Measurements from ENCODE around the gene BCL2L12.
"Not testable (repeated sequence)": the region's sequence is repeated elsewhere in the genome, so short reads cannot be mapped to it uniquely, and the experiment has no call there.

The BCL2L12 gene

GRCh38 chr19:49665351-49666119 lies at the start of gene BCL2L12, which contains the start of gene IRF3:
Gene BCL2L12, plus strand, starts transcription at chr19:49665933. Its CDS starts 760 bp downstream, at chr19:49666693.
Gene IRF3, minus strand, starts transcription at chr19:49665857. Its CDS starts 1,019 bp downstream, at chr19:49664838.
- peak; percentile 97 for DNase-seq (ENCODE audit: low read depth)

- no peak for DNase-seq (ENCODE audit: low read depth)
These were observed 49.2 kb upstream of the BCL2L12 start for GRCh38 chr19:49616532-49616931.

DNA sequence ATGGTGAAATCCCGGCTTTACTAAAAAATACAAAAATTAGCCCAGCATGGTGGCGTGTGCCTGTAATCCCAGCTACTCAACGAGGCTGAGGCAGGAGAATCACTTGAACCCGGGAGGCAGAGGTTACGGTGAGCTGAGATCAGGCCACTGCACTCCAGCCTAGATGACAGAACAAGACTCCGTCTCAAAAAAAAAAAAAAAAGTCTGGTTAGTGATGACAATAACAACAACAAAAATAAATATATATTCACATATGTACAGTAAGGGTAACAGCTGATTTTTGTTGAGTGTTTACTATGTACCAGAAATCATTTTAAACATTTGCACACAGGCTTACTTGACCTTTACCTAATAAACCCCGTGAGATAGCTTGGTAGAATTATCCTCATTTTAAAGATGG lies 48.8 kb upstream of the BCL2L12 start:
- no peak for DNase-seq (ENCODE audit: low read depth)

DNA sequence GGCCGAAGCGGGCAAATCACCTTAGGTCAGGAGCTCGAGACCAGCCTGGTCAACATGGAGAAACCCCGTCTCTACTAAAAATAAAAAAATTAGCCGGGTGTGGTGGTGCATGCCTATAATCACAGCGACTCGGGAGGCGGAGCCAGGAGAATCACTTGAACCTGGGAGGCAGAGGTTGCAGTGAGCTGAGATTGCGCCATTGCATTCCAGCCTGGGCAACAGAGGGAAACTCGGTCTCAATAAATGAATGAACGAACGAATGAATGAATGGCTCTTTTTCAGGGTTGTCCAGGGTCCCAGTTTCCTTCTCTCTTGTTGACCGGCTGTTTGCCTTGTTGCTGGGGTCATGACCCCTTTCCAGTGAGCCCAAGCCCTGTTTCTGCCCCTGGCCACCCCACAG lies 47.9 kb upstream of the BCL2L12 start:
- not testable (repeated sequence) for DNase-seq (ENCODE audit: low read depth)

DNA sequence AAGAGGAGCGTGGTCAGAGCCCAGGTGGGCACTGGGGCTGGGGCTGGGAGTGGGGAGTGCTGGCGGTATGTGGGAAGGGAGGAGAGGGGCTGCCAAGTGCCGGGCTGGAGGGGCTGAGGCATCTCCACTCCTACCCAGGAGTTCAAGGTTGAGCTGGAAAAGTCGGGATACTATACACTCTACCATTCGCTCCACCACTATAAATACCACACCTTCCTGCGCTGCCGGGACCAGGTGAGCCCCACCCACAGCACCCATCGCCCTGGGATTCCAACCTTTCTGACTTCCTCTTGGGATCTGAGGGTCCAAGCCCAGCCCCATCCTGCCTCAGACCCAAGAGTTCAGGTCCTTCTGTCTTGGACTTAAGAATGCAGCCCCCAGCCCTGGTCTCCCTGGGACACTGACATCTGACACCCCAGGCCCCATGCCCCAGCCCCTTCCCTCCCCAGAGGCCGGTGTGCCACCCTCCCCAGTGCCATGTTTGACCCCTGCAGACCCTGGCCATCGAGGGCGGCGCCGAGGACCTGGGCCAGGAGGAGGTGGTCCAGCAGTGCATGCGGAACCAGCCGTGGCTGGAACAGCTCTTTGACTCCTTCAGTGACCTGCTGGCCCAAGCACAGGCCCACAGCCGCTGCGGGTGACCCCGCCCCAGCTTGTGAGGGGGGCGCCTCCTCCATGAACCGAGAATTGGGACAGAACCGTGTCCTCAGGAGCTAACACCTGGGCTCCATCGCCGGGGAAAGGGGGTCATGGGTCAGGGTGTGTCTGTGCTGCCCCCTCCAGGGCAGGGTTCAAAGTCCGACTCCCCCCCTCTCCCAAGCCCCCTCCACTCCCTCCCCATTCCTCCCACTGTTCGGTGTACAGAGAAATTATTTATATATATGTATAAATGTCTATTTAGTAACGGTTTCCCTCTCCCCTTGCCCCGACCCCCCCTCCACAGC lies 40.5 kb upstream of the BCL2L12 start:
- DNase-seq (ENCODE audit: low read depth) = no peak

DNA sequence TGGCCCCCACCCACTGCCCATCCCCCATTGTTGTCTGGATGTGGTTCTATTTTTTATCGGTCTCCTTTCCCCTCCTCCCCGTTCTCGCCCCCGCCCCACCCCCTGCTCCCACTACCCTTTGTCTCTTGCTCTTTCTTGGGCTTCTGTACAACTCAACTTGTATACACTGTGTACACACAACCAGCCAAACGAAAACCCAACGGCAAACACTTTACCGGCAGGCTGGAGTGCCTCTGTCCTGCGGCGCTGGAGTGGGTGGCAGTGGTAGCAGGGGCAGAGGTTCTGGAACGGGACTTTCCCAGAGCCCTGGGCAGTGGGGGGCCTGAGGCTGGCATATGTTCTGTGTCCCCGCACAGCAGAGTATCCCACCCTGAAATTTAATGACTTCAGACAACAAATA lies 39.5 kb upstream of the BCL2L12 start:
- no peak for DNase-seq (ENCODE audit: low read depth)

- DNase-seq (ENCODE audit: low read depth) = no peak
These were observed 36.1 kb upstream of the BCL2L12 start for GRCh38 chr19:49629659-49630058.

GRCh38 chr19:49631014-49631588 lies 34.6 kb upstream of the BCL2L12 start:
- no peak for DNase-seq (ENCODE audit: low read depth)

GRCh38 chr19:49631610-49632192 lies 34.0 kb upstream of the BCL2L12 start:
- no peak for DNase-seq (ENCODE audit: low read depth)

GRCh38 chr19:49632576-49632975 lies 33.2 kb upstream of the BCL2L12 start:
- no peak for DNase-seq (ENCODE audit: low read depth)

DNA sequence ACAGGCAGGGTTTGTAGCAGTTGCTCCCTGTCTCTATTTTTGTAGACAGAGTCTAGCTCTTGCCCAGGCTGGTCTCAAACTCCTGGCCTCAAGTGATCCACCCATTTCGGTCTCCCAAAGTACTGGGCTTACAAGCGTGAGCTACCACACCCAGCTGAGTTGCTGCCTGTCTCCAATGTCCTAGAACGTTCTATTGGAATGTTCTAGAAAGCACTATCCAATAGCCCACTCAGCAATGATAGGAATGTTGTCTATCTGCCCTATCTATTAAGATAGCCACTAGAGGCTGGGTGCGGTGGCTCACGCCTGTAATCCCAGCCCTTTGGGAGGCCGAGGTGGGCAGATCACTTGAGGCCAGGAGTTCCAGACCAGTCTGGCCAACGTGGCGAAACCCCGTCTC lies 32.5 kb upstream of the BCL2L12 start:
- not testable (repeated sequence) for DNase-seq (ENCODE audit: low read depth)

GRCh38 chr19:49635530-49636232 lies 30.1 kb upstream of the BCL2L12 start:
- no peak for DNase-seq (ENCODE audit: low read depth)

DNA sequence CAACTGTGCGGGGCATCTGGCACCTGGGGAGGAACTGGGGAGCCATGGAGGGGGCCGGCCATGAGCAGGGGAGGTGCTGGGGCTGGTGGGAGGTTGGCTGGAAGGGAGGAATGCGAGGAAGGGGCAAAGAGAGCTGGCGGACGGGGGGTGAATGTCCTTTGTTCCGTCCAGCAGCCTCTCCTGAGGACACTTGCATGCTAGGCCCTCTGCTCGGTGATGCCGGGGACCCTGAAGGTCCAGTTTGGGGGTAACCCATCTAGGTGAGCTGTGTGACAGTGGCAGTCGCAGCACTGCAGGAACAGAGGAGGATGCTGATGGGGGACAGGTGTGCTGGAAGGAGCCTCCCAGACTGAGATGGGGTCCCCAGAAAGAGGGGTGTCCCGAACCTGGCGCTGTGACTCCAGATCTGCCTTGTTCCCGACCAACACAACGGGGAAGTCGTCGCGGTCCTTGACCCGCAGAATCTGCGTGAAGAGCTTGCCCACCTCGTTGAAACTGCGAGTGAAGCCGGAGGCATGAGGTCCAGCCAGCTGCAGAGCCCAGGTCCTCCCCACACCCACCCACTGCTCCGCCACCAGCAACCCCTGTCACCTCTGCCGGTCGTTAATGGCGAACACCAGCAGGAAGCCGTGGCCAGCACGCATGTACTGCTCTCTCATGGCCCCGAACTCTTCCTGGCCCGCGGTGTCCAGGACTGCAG lies 29.4 kb upstream of the BCL2L12 start:
- no peak for DNase-seq (ENCODE audit: low read depth)

- no peak for DNase-seq (ENCODE audit: low read depth)
These were observed 27.7 kb upstream of the BCL2L12 start for GRCh38 chr19:49637821-49638738.

DNA sequence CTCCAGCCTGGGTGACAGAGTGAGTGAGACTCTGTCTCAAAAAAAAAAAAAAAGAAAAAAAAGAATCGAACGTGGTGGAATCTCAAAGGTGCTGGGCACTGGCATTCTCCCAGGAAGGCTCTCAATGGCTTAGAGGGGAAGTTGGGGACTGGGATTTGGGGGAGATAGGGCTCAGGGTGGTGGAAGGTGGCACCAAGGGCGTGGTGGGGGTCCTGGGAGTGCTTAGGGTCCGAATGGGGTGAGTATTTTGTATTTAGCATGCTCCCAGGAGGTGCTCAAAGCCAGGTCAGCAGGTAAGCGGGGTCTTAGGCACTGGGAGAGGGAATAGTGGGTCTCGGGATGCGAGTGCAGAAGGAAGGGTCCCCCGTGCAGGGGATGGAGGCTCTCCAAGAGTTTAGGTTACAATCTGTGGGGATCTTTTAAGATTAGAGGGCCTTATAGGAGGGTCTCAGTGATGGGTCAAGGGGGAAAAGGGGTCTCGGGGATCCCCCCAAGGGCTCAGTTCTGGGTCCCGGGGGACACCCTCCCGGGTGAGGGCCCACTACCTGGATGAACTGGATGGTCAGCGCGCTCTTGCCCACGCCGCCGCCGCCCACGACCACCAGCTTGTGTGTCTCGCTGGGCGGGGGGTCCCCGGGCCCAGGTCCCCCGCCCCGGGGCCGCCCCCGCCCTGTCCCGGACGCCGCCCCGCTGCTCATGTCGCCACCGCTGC lies 26.2 kb upstream of the BCL2L12 start:
- DNase-seq (ENCODE audit: low read depth) = no peak

- peak; percentile 100 for DNase-seq (ENCODE audit: low read depth)
These were observed 25.4 kb upstream of the BCL2L12 start, which contains the start of gene RRAS for GRCh38 chr19:49640113-49640898. Gene RRAS, minus strand, starts transcription at chr19:49640143. Its CDS starts 45 bp downstream, at chr19:49640098.

GRCh38 chr19:49641688-49642491 lies 23.8 kb upstream of the BCL2L12 start, which contains the start of gene SCAF1:
Gene SCAF1, plus strand, starts transcription at chr19:49642209. Its CDS starts 2,818 bp downstream, at chr19:49645027.
- peak; percentile 99 for DNase-seq (ENCODE audit: low read depth)

Data from stimulated activated CD8-positive, alpha-beta memory T cell treated with anti-CD3 and anti-CD28 coated beads, Interleukin-4, amount 100 ng/mL, for 24 hours (primary cell).